Activated T-helper 2 cell treated with anti-CD3 and anti-CD28 coated beads, Interferon-gamma antibody, Interleukin-2, Interleukin-4, amounts not matched to agents 10 μg/mL and 5 μg/mL and 100 μg/mL, durations not matched to agents 14 hours and 24 hours and 36 hours (primary cell): Measurements from ENCODE around the gene CC2D2A. TPM values are rescaled to one million over a fixed set of nuclear protein-coding genes. Genes with fewer than 3 reads are reported as not detected.
"Not testable (repeated sequence)": the region's sequence is repeated elsewhere in the genome, so short reads cannot be mapped to it uniquely, and the experiment has no call there.

Source experiments
- DNase-seq: peaks from one replicate; pipeline ENCODE4 v3.0.0; 2021; ENCODE audit warnings: low spot score
- H3K27ac Mint-ChIP-seq: one replicate; pipeline ENCODE4 v1.8.0; 2021; ENCODE audit warnings: mixed read lengths
- H3K27me3 Mint-ChIP-seq: one replicate; pipeline ENCODE4 v1.8.0; 2021; ENCODE audit warnings: low read depth, mixed read lengths
- H3K36me3 Mint-ChIP-seq: one replicate; pipeline ENCODE4 v1.8.0; 2021; ENCODE audit warnings: low read depth, mixed read lengths
- H3K4me1 Mint-ChIP-seq: one replicate; pipeline ENCODE4 v1.8.0; 2021; ENCODE audit warnings: low read depth, mixed read lengths
- H3K4me3 Mint-ChIP-seq: one replicate; pipeline ENCODE4 v1.8.0; 2021; ENCODE audit warnings: low read depth, mild to moderate bottlenecking, moderate library complexity, mixed read lengths
- H3K9me3 Mint-ChIP-seq: one replicate; pipeline ENCODE4 v1.8.0; 2021; ENCODE audit warnings: mixed read lengths
- intact Hi-C: fragments of 100-400 bp; cut with micrococcal nuclease; formaldehyde crosslinking; loops from one replicate; pipeline ENCODE4 v1.15.1; 2023
- total RNA-seq: library from RNA; stranded (reverse); gene quantifications from 2 replicates; pipeline ENCODE4 v1.2.3, GENCODE V29; 2022

CC2D2A gene
- total RNA-seq, 1 donor from 2014 or later: not detected

- no peak overlapping the region for H3K27ac Mint-ChIP-seq
- H3K9me3 Mint-ChIP-seq: no peaks in the 10 kb centered on the region
- H3K4me3 Mint-ChIP-seq: no peak overlapping the region
- H3K4me1 Mint-ChIP-seq: no peaks in the 10 kb centered on the region
- intact Hi-C loops: no loop called here
- no peak for DNase-seq
- H3K27me3 Mint-ChIP-seq: no peaks in the 10 kb centered on the region
- no peaks in the 10 kb centered on the region for H3K36me3 Mint-ChIP-seq
These were observed 118.0 kb downstream of the CC2D2A start for GRCh38 chr4:15587649-15588048.

GRCh38 chr4:15592799-15593198, 123.1 kb downstream of the CC2D2A start:
- intact Hi-C loops: no loop called here
- H3K9me3 Mint-ChIP-seq: no peaks in the 10 kb centered on the region

DNA sequence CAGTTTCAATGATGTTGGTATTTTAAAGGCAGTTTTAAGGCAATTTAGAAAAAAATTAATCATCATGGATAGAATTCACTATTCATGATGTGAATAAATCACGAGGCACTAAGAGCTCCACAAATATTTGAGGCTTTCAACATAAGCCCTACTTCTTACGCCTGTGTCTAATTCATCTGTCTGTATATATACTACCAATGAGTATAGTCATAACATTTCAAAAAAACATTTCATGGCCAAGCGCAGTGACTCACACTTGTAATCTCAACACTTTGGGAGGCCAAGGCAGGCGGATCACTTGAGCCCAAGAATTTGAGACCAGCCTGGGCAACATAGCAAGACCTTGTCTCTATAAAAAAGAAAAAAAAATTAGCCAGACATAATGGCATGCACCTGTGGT, 129.0 kb downstream of the CC2D2A start:
- H3K4me1 Mint-ChIP-seq: no peaks in the 10 kb centered on the region
- peaks cover 5% of the 10 kb centered on the region for H3K36me3 Mint-ChIP-seq
- no peaks in the 10 kb centered on the region for H3K27me3 Mint-ChIP-seq
- intact Hi-C loops: no loop called here
- H3K4me3 Mint-ChIP-seq: no peak overlapping the region
- no peaks in the 10 kb centered on the region for H3K9me3 Mint-ChIP-seq
- DNase-seq: no peak
- H3K27ac Mint-ChIP-seq: no peak overlapping the region

More at GRCh38 chr4:15592799-15593198, 123.1 kb downstream of the CC2D2A start:
- Mint-ChIP-seq H3K36me3 (no peaks in the 10 kb centered on the region), H3K27me3 (no peaks in the 10 kb centered on the region), H3K4me3 (no peak overlapping the region), H3K27ac (no peak overlapping the region), H3K4me1 (no peaks in the 10 kb centered on the region)
- no peak for DNase-seq

DNA sequence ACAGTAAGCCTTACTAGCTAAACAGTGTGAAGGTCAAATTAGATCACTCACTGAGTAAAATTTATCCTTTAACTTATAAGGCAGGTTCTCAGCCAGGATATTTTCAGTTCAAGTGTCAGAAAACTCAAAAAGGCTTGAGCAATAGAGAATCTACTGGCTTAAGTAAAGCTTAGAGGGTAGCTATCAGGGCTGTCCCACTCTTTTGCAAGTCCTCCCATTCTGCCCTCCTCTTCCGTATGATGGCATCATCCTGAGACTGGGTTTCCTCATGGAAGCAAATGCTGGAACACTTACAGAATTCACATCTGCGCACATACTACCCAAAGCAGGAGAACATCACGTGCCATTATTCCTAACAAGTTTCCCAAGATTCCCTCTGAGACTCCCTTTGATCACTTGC, 130.5 kb downstream of the CC2D2A start:
- no peaks in the 10 kb centered on the region for H3K9me3 Mint-ChIP-seq
- H3K27me3 Mint-ChIP-seq: no peaks in the 10 kb centered on the region
- intact Hi-C loops: no loop called here
- H3K4me3 Mint-ChIP-seq: no peak overlapping the region
- no peak for DNase-seq
- no peaks in the 10 kb centered on the region for H3K4me1 Mint-ChIP-seq
- peaks cover 13% of the 10 kb centered on the region for H3K36me3 Mint-ChIP-seq
- no peak overlapping the region for H3K27ac Mint-ChIP-seq

DNA sequence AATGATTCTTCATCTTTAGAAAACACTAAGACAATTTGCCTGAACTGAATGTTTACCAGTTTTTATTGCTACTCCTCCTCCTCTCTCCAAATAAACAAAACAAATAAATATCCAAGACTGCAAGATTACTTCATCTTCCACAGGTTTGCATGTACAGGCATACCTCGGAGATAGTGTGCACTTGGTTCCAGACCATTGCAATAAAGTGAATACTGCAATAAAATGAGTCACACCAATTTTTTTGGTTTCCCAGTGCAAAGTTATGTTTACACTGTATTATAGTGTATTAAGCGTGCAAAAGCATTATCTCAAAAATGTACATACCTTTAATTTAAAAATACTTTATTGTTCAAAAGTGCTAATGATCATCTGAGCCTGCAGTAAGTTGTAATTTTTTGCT, 132.2 kb downstream of the CC2D2A start:
- no peak for DNase-seq
- Mint-ChIP-seq H3K4me3 (no peak overlapping the region), H3K36me3 (peaks cover 20% of the 10 kb centered on the region), H3K9me3 (no peaks in the 10 kb centered on the region), H3K27ac (no peak overlapping the region), H3K4me1 (no peaks in the 10 kb centered on the region), H3K27me3 (no peaks in the 10 kb centered on the region)
- intact Hi-C loops: no loop called here

DNA sequence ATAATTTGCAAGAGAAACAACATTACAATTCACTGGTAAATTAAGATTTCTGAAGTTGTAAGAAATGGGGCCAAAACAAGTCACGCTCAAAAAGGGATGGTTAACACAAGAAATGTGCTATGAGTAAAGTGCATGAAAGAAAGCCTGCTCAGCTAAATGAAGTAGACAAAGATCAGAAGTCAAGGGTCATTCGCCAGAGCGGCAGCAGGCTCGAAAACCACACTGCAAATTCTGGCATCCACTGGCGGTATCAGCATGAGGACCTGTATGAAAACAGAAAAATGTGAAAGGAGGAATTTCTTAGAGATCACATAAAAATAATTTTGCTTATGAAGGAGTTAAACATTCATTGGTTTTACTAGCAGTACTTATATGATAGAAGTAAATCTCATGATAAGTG, 135.9 kb downstream of the CC2D2A start:
- Mint-ChIP-seq H3K9me3 (no peaks in the 10 kb centered on the region), H3K4me3 (no peak overlapping the region), H3K27ac (no peak overlapping the region), H3K4me1 (no peaks in the 10 kb centered on the region), H3K36me3 (peaks cover 25% of the 10 kb centered on the region), H3K27me3 (no peaks in the 10 kb centered on the region)
- intact Hi-C loops: no loop called here
- DNase-seq: no peak

DNA sequence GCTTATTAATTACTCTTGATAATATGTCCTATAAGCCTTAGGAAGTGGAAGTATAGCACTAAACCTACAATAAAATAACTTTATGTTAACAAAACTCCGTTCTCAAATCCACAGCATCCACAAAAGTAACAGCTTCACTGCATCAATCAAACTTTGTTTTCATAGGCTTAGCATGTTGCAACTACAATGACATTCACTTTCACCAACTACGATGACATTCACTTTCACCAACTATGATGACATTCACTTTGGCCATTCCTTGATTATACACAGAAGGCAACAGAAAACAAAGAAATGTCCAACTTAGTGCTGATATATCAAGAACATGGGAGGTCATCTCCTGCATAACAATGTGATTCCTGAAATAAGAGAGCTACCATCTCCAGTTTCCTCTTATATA, 141.2 kb downstream of the CC2D2A start:
- peaks cover 1% of the 10 kb centered on the region for H3K4me1 Mint-ChIP-seq
- intact Hi-C loops: no loop called here
- no peaks in the 10 kb centered on the region for H3K9me3 Mint-ChIP-seq
- H3K27me3 Mint-ChIP-seq: no peaks in the 10 kb centered on the region
- H3K4me3 Mint-ChIP-seq: no peak overlapping the region
- H3K36me3 Mint-ChIP-seq: peaks cover 27% of the 10 kb centered on the region
- H3K27ac Mint-ChIP-seq: no peak overlapping the region
- DNase-seq: no peak

DNA sequence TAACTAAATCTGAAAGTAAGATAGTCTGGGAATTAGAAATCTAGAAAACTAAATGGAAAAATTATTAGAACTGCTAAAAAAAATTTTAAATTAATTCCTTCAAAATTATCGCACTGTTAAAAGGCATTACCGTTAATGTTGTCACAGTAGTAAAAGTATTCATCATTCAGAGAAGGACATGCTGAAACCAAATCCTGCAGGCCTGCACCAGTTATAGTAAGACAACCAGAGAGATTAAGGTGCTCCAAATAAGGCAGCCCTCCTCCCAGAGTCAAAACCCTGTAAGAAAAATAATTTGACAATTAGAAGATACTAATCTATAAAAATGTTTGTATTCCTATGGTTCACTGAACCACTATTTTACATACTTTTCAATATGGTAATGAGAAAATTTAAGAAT, 142.5 kb downstream of the CC2D2A start:
- H3K27ac Mint-ChIP-seq: no peak overlapping the region
- no peak overlapping the region for H3K4me3 Mint-ChIP-seq
- H3K36me3 Mint-ChIP-seq: peaks cover 36% of the 10 kb centered on the region
- intact Hi-C loops: no loop called here
- H3K4me1 Mint-ChIP-seq: peaks cover 1% of the 10 kb centered on the region
- no peaks in the 10 kb centered on the region for H3K27me3 Mint-ChIP-seq
- DNase-seq: no peak
- H3K9me3 Mint-ChIP-seq: no peaks in the 10 kb centered on the region

DNA sequence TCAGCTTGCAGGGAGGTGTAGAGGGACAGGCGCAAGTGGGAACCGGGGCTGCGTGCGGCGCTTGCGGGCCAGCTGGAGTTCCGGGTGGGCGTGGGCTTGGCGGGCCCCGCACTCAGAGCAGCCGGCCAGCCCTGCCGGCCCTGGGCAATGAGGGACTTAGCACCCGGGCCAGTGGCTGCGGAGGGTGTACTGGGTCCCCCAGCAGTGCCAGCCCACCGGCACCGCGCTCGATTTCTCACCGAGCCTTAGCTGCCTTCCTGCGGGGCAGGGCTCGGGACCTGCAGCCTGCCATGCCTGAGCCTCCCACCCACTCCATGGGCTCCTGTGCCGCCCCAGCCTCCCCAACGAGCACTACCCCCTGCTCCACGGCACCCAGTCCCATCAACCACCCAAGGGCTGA, 145.2 kb downstream of the CC2D2A start:
- peaks cover 58% of the 10 kb centered on the region for H3K36me3 Mint-ChIP-seq

GRCh38 chr4:15617407-15617806, 147.7 kb downstream of the CC2D2A start:
- H3K27ac Mint-ChIP-seq, H3K27me3 Mint-ChIP-seq, DNase-seq, intact Hi-C loops, H3K4me3 Mint-ChIP-seq, H3K4me1 Mint-ChIP-seq: not testable (repeated sequence)
- Mint-ChIP-seq H3K36me3 (peaks cover 76% of the 10 kb centered on the region), H3K9me3 (peaks cover 44% of the 10 kb centered on the region)

More for the DNA sequence above, 145.2 kb downstream of the CC2D2A start:
- DNase-seq, H3K4me3 Mint-ChIP-seq, H3K27ac Mint-ChIP-seq, H3K27me3 Mint-ChIP-seq, intact Hi-C loops, H3K4me1 Mint-ChIP-seq: not testable (repeated sequence)
- peaks cover 23% of the 10 kb centered on the region for H3K9me3 Mint-ChIP-seq

- Mint-ChIP-seq H3K9me3 (peaks cover 5% of the 10 kb centered on the region), H3K4me3 (no peak overlapping the region), H3K27me3 (no peaks in the 10 kb centered on the region), H3K36me3 (peaks cover 67% of the 10 kb centered on the region), H3K27ac (no peak overlapping the region), H3K4me1 (peaks cover 2% of the 10 kb centered on the region)
- DNase-seq: no peak
- intact Hi-C loops: no loop called here
These were observed 167.1 kb downstream of the CC2D2A start for GRCh38 chr4:15636818-15637217.

- H3K4me3 Mint-ChIP-seq: no peak overlapping the region
- DNase-seq: no peak
- peaks cover 52% of the 10 kb centered on the region for H3K36me3 Mint-ChIP-seq
- H3K9me3 Mint-ChIP-seq: no peaks in the 10 kb centered on the region
- peaks cover 2% of the 10 kb centered on the region for H3K4me1 Mint-ChIP-seq
- intact Hi-C loops: no loop called here
- no peak overlapping the region for H3K27ac Mint-ChIP-seq
- no peaks in the 10 kb centered on the region for H3K27me3 Mint-ChIP-seq
These were observed 168.7 kb downstream of the CC2D2A start for GRCh38 chr4:15638418-15638817.

- intact Hi-C loops: no loop called here
- H3K27me3 Mint-ChIP-seq: no peaks in the 10 kb centered on the region
- H3K36me3 Mint-ChIP-seq: peaks cover 7% of the 10 kb centered on the region
- no peak overlapping the region for H3K4me3 Mint-ChIP-seq
- peak overlapping the region; percentile 6 for H3K27ac Mint-ChIP-seq
- H3K9me3 Mint-ChIP-seq: no peaks in the 10 kb centered on the region
- peaks cover 48% of the 10 kb centered on the region for H3K4me1 Mint-ChIP-seq
- no peak for DNase-seq
These were observed 178.9 kb downstream of the CC2D2A start for GRCh38 chr4:15648600-15648999.

DNA sequence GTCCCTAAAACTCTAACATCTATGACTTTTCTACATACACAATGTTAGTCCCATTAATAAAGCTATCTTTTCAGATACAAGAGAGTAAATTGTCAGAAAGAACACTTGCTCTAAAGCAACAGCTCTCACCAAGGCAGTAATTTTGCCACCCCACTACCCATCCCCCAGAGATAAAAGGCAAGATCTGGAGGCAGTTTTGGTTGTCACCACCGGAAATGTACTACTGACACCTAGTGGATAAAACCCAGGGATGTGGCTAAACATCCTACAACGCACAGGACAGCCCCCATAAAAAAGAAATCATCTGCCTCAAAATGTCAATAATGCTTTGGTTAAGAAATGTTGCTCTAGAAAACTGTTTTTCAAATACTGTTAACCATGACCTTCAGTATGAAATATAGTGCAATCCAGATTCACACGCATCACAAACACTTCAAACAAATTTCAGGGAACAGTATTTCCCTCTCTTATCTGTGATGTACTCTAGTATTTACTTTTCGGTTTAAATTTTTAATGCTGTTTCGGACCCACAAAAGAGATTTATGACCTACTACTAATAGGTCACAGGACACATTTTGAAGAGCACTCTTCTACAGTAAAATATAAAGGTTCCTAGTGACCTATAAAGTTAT, 180.3 kb downstream of the CC2D2A start:
- H3K27ac Mint-ChIP-seq: peak overlapping the region; percentile 57
- peak; percentile 56 for DNase-seq
- peaks cover 50% of the 10 kb centered on the region for H3K4me1 Mint-ChIP-seq
- intact Hi-C loops: loop anchor here (2.0 to 10.0 kb wide), 5 partner anchors 171 to 575 kb away; partner anchors contain the start of gene TAPT1
- H3K4me3 Mint-ChIP-seq: peak overlapping the region; percentile 3
- no peaks in the 10 kb centered on the region for H3K27me3 Mint-ChIP-seq
- no peaks in the 10 kb centered on the region for H3K9me3 Mint-ChIP-seq
- H3K36me3 Mint-ChIP-seq: peaks cover 7% of the 10 kb centered on the region
